Measurements from ENCODE around the gene PNMT. TPM values are rescaled to one million over a fixed set of nuclear protein-coding genes. Genes with fewer than 3 reads are reported as not detected.
A peak's percentile ranks its signal among the peaks of the same experiment; 100 is the strongest.

Gene PNMT
- total and polyA plus RNA-seq, 7 donors = 1.2 to 5.4 (median 2.8) TPM

DNA sequence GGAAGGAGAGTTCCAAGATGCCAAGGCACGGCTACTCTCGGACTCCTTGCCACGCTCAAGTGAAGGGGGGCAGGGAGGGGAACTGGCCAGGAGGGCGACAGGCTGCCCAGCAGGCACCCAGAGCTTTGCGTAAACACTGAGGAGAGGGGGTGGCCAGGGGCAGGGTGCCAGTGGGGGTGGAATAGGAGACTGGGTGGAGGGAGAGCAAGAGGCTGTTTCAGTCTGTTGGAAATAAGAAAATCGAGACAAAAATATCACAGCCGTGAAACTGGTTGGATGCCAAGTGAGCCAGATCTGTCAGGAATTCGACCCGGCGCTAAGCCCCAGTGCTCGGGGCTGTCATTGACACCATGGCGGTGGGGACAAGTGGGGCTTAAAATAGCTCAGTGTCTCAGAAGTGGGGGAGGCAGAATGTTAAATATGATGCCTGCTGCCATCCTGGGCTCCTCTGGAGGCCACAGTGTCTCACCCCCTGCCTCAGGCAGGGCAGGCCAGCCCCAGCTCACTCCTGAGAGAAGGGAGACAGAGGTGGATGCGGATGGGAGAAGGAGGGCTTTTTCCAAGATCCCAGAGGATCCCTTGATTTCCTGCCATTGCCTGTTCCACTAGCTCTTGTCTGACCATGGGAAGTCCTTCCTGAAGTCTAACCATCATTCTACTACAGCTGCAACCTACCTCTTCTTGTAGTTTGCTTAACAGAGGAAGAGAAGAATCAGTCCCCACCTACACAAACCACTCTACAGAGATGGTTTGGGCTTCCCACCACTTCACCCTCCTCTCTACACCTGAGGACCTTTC is 9.5 kb downstream of the PNMT start:
- no peak for TF ChIP-seq POLR2AphosphoS5 (IDR thresholded peaks at IDR 0.05)
- TF ChIP-seq EP300 (IDR thresholded peaks at IDR 0.05) = no peak
- TF ChIP-seq, protein P1, sequence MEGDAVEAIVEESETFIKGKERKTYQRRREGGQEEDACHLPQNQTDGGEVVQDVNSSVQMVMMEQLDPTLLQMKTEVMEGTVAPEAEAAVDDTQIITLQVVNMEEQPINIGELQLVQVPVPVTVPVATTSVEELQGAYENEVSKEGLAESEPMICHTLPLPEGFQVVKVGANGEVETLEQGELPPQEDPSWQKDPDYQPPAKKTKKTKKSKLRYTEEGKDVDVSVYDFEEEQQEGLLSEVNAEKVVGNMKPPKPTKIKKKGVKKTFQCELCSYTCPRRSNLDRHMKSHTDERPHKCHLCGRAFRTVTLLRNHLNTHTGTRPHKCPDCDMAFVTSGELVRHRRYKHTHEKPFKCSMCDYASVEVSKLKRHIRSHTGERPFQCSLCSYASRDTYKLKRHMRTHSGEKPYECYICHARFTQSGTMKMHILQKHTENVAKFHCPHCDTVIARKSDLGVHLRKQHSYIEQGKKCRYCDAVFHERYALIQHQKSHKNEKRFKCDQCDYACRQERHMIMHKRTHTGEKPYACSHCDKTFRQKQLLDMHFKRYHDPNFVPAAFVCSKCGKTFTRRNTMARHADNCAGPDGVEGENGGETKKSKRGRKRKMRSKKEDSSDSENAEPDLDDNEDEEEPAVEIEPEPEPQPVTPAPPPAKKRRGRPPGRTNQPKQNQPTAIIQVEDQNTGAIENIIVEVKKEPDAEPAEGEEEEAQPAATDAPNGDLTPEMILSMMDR (IDR thresholded peaks at IDR 0.05) = no peak
- no peak for TF ChIP-seq POLR2A (IDR thresholded peaks at IDR 0.05)
- H3K4me3 ChIP-seq = no peak overlapping the region
- no peaks in the 10 kb centered on the region for H3K9me3 ChIP-seq
- WGBS, 2 donors = 70% methylated on average over 13 of the region's 13 CpGs
- intact Hi-C loops (cut with DNase I) = no loop called here
- peaks cover 0 to 22% (median 0%) of the 10 kb centered on the region in 4 donors for H3K36me3 ChIP-seq
- H3K27ac ChIP-seq = peak overlapping the region in 2 of 4 donors; percentile 31 to 64
- H3K27me3 ChIP-seq = no peaks in the 10 kb centered on the region
- peak; percentile 77 for DNase-seq
- peaks cover 0 to 6% (median 0%) of the 10 kb centered on the region in 4 donors for H3K4me1 ChIP-seq

DNA sequence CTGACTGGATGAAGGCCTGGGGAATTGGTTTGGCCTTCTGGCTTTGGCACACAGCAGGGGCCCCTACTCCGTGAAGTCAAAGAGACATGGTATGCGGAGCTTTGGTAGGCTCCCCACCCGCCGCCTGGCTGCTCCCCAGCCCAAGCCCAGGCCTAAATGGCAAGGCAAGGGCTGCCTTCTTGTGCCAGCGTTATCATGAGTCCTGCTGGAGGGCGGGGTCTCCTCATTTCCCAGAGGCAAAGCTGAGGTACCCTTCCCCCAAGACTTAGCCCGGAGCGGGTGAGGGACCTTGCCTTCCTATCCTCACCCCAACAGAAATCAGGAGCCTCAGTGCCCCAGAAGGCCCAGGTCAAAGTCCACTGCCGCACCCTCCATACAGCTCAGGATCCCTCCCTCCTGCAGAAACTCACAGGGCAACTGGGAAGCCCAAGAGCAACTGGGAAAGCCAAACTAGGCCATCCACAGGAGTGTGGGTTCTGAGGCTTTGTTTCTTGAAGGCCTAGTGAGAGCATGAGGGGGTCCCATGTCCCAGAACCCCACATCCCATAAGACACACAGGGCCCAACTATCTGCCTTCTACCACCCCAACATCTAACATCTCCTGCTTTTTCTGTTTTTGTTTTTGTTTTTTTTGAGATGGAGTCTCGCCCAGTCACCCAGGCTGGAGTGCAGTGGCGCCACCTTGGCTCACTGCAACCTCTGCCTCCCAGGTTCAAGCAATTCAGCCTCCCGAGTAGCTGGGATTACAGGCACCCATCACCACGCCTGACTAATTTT is 10.3 kb downstream of the PNMT start:
- TF ChIP-seq EP300 (IDR thresholded peaks at IDR 0.05) = no peak
- Histone ChIP-seq H3K27ac (peak overlapping the region in 1 of 4 donors; percentile 64), H3K4me3 (no peak overlapping the region), H3K4me1 (peaks cover 0 to 6% (median 0%) of the 10 kb centered on the region in 4 donors), H3K9me3 (no peaks in the 10 kb centered on the region), H3K36me3 (peaks cover 0 to 30% (median 0%) of the 10 kb centered on the region in 4 donors), H3K27me3 (no peaks in the 10 kb centered on the region)
- 30 to 70% methylated on average over 13 of the region's 13 CpGs for WGBS, 2 donors
- DNase-seq = no peak
- intact Hi-C loops (cut with DNase I) = no loop called here

DNA sequence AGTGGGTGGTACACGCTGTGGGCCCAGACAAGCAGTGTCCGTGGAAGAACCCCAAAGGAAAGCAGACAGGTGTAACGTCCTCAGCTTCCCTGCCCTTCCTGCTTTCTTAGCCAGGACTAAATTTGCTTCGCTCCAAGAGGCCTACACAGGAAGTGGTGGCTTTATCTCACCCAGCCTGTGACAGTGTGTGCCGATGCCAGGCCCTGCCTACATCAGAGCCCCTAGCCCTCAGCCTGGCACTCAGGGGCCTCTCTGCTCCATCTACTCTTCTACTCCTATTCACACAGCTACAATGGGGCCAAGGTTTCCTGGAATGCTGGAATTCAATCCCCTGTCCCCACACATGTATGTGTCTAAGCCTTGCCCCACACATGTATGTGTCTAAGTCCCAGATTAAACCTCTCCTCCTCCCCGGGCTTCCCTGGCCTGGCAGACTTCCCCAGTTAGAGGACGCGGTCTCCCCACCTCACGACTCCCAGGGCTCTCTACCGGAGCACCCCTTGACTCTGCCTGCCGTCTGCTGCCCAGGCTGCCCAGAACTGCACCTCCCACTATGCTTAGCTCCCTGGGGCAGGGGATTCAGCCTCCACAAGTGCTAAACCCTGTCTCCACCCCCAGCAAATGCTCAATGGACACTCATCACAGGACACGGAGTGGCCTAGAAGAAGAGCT is 11.4 kb downstream of the PNMT start:
- H3K4me1 ChIP-seq = peaks cover 0 to 6% (median 0%) of the 10 kb centered on the region in 4 donors
- no peak for DNase-seq
- 48 to 50% methylated on average over 12 of the region's 12 CpGs for WGBS, 2 donors
- TF ChIP-seq POLR2A (IDR thresholded peaks at IDR 0.05) = no peak
- H3K27ac ChIP-seq = no peak overlapping the region
- intact Hi-C loops (cut with DNase I) = no loop called here
- H3K9me3 ChIP-seq = no peaks in the 10 kb centered on the region
- no peaks in the 10 kb centered on the region for H3K27me3 ChIP-seq
- H3K4me3 ChIP-seq = no peak overlapping the region
- H3K36me3 ChIP-seq = peaks cover 0 to 40% (median 0%) of the 10 kb centered on the region in 4 donors

DNA sequence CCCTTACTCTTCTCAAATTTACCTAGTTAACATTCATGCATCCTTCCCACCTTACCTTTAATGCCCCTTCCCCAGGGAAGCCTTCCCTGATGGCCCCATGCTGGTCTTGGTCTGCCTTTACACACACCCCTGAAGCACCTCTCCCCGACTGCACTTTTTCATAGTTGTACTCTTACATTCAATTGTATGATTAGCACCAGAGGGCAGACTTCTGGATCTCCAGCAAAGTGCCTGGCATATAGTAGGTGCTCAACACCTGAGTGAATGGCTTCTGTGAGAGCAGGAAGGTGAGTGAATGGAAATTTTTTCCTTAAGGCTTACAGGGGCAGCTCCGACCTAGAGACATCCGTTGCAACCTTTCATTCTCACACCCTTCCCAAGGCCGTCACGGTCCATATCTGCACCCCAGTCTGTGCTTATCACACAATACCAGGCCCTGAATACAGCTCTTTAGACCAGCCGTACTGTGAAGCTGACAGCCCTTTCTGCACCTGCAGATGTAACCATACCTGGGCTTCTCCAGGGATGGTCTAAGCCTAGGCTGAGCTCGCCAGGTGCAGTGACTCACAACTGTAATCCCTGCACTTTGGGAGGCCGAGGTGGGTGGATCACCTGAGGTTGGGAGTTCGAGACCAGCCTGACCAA is 15.2 kb downstream of the PNMT start:
- no peak for DNase-seq
- H3K36me3 ChIP-seq = peaks cover 0 to 41% (median 0%) of the 10 kb centered on the region in 4 donors

More for the DNA sequence above, 15.2 kb downstream of the PNMT start:
- intact Hi-C loops (cut with DNase I) = no loop called here
- WGBS, 2 donors = 89 to 94% methylated on average over 9 of the region's 9 CpGs
- H3K27me3 ChIP-seq = no peaks in the 10 kb centered on the region
- H3K4me3 ChIP-seq = no peak overlapping the region
- no peak overlapping the region for H3K27ac ChIP-seq
- no peaks in the 10 kb centered on the region for H3K9me3 ChIP-seq
- peaks cover 0 to 7% (median 7%) of the 10 kb centered on the region in 4 donors for H3K4me1 ChIP-seq
- TF ChIP-seq POLR2AphosphoS5 (IDR thresholded peaks at IDR 0.05) (no peak), EP300 (IDR thresholded peaks at IDR 0.05) (no peak), POLR2A (IDR thresholded peaks at IDR 0.05) (no peak)
- TF ChIP-seq, protein P1 (IDR thresholded peaks at IDR 0.05) = no peak
